GM10266 (cell line): ENCODE data around the gene SRRM4.
"Not testable (repeated sequence)": the region's sequence is repeated elsewhere in the genome, so short reads cannot be mapped to it uniquely, and the experiment has no call there.

Experiments
- DNase-seq: peaks from one replicate; pipeline ENCODE4 v3.0.0; 2012; ENCODE audit errors: extremely low spot score
- CTCF ChIP-seq: IDR thresholded peaks from 2 replicates; pipeline ENCODE4 v1.5.1; 2012; ENCODE audit warnings: mild to moderate bottlenecking, low read depth; ENCODE audit not compliant: control insufficient read depth, insufficient read depth; ENCODE audit errors: missing control alignments

The SRRM4 gene

DNA sequence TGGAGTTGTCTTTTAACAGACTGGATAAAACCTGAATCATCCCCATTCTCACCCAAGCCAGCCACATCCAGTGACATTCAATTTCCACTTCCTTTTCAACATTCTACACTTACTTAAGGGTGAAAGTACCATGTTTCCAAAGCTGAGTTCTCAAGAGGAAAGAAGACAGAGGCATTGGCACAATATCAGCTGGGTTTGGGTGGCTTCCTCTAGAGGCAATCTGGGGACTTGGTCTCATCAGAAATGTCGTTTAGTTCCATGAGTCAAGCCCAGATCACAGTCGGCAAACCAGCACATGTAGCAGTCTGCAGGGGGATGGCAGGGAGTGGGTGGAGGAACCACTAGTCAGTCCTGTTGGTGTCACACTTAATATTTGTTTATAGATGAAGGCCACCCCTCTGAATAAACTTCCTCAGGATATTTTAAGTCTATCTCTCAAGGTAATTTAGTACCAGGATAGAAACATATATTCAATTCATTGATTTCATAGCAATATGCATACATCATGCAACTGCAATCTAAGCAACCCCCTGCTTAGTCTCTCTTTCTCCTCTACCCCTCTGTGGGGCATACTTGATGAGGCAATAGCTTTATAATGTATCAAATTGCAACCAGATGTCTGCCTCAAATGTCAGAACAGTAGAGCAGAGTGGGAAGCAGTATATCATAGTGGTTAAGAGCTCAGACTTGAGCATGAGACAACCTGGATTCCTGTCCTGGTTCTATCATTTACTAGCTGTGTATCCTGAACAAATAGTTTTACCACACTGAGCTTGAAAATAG lies 3.0 kb downstream of the SRRM4 start:
- TF ChIP-seq CTCF, result no peak
- DNase-seq, result no peak

DNA sequence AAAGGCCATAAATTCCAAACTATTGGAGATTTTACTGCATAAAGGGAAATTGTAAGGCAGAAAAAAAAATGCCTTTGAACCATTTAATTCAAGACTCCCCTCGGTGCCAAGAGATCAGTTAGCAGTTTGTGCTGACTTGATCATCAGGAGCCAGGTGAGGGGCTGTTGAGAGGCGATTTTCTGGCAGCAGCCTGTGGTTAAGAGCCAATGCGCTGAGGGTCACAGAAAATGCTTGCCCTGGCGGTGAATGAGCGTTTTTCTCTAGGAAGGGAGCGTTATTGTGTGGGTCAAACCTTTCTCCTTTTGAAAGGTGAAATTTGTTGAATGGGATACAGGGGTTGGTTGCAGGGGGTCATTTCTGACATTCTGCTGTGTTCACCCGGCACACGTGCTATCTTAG lies 4.7 kb downstream of the SRRM4 start:
- no peak for TF ChIP-seq CTCF
- no peak for DNase-seq

DNA sequence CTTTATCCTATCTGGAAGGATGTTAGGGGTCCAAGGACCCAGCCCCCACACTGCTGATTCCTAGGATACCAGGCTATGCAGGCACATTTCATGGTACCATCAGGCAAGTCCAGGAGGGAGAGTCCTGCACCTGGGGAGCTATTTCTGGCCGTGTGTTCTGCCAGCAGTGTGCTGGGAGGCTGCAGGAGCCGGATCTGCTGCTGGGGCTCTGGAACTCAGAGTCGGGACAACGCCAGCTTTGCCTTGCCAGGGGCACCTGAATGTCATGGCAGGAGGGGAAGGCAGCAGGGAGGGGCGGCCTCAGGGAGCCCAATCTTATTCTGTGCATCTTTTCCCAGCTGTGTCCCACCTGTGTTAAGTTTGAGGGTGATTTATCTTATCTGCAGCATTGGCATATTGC lies 17.8 kb downstream of the SRRM4 start:
- TF ChIP-seq CTCF, result no peak
- DNase-seq, result no peak

DNA sequence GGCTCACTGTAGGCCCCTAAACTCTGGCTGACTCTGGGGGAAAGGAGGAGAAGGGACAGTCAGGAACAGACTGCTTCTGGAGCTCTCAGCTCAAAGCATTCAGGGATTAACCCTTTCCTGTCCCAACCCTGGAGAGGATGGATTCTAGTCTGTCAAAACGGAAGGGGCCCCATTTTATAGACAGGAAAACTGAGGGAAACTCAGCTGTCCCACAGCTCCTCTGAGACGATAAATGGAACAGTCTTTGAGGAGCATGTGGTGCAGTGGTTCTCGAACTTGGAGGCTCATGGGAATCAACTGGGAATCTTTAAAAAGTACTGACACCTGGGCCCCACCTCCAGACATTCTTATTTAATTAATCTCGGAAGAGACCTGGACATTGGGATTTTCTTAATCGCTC lies 23.7 kb downstream of the SRRM4 start:
- no peak for DNase-seq
- TF ChIP-seq CTCF, result no peak

DNA sequence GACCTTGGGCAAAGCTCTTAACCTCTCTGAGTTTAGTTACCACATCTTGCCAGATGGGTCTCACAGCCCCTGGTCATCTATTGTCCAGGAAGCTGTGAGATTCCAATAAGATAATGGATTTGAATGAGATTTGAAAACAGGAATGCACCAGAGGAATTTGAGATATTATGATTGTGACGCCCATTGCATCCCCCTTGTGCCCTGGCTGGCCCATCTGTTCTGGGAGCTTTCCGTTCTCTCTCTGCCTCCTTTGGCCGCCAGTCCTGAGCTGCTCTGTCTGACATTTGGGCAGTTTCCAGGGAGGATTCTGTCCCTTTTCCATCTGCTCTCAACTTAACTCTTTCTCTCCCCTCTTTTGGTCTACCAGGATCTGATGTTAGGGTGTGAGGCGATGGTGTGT lies 24.6 kb downstream of the SRRM4 start:
- no peak for TF ChIP-seq CTCF
- no peak for DNase-seq

- DNase-seq, result no peak
- TF ChIP-seq CTCF, result no peak
Measured at GRCh38 chr12:119006746-119007145, 25.4 kb downstream of the SRRM4 start.

GRCh38 chr12:119008273-119008672 lies 26.9 kb downstream of the SRRM4 start:
- not testable (repeated sequence) for DNase-seq
